Spleen (tissue), 7 donors: ENCODE results near the gene TRIM13.

Experiments
- CTCF ChIP-seq, 11 experiments: fragments of 200-600 bp in 7 of 11; fragments of 450-650 bp in 4 of 11; sonication (generic) in 4 of 11; IDR thresholded peaks in 8 of 11; conservative IDR thresholded peaks in 3 of 11; 1 replicate in 7 of 11; 2 replicates in 4 of 11; pipeline versions ENCODE4 v1.4.0 to v1.8.0; 2016 to 2021; ENCODE audit warnings: antibody characterized with exemption in 11 of 11, inconsistent platforms in 4 of 11, mild to moderate bottlenecking in 1 of 11
- POLR2A ChIP-seq, 3 donors: fragments of 450-650 bp; IDR thresholded peaks; one replicate each; pipeline ENCODE4 v1.5.1; 2017; ENCODE audit warnings: antibody characterized with exemption in 3 of 3, mild to moderate bottlenecking in 1 of 3
- POLR2AphosphoS5 ChIP-seq, 3 donors: sonication (generic); formaldehyde crosslinking; IDR thresholded peaks; one replicate each; pipeline ENCODE4 v1.5.1; 2017; ENCODE audit warnings: antibody characterized with exemption in 3 of 3
- donor health status: DM: no; HTN: no; CAD: no; lungs with moderate emphysema.
- donor health status: DM: no; HTN: no; CAD: no.
- donor health status: DM: no; HTN: no; CAD: no.

DNA sequence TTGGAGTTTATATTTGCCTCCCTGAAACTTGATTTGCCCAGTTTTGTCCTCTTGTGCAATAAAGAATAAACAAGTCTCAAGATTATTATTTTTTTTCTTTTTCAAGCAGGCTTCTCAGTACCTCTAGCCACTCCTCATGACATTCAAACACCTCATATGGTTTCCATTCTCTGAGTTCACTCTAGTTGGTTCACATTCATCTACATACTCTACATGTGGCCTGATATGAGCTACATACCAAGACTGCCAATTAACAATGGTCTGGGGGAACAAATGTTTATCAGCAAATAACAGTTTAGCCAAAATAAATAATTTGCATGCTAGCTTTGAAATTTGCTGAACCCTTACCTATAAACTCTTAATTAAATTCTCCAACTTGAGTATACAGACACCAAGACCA, 40.9 kb downstream of the TRIM13 start:
- TF ChIP-seq CTCF (IDR thresholded peaks at IDR 0.05 in 8 of 11, conservative IDR thresholded peaks at IDR 0.05 in 3 of 11) (no peak), POLR2AphosphoS5 (IDR thresholded peaks at IDR 0.05) (no peak), POLR2A (IDR thresholded peaks at IDR 0.05) (no peak)
